T-helper 2 cell treated with Interferon-gamma antibody and Interleukin-4, amounts not matched to agents 100 ng/mL and 5 ng/mL, for 36 hours (primary cell): ENCODE data around the gene PCBD1. TPM values are rescaled to one million over a fixed set of nuclear protein-coding genes. Genes with fewer than 3 reads are reported as not detected.
"Not testable (repeated sequence)": the region's sequence is repeated elsewhere in the genome, so short reads cannot be mapped to it uniquely, and the experiment has no call there.

ENCODE experiments used
- intact Hi-C: fragments of 100-400 bp; cut with micrococcal nuclease; formaldehyde crosslinking; loops from one replicate; pipeline ENCODE4 v1.15.1; 2023
- total RNA-seq: library from RNA; stranded (reverse); gene quantifications from 2 replicates; pipeline ENCODE4 v1.2.3, GENCODE V29; 2022

Gene PCBD1
- total RNA-seq, result 36.5 and 37.4 TPM in 2 replicates

DNA sequence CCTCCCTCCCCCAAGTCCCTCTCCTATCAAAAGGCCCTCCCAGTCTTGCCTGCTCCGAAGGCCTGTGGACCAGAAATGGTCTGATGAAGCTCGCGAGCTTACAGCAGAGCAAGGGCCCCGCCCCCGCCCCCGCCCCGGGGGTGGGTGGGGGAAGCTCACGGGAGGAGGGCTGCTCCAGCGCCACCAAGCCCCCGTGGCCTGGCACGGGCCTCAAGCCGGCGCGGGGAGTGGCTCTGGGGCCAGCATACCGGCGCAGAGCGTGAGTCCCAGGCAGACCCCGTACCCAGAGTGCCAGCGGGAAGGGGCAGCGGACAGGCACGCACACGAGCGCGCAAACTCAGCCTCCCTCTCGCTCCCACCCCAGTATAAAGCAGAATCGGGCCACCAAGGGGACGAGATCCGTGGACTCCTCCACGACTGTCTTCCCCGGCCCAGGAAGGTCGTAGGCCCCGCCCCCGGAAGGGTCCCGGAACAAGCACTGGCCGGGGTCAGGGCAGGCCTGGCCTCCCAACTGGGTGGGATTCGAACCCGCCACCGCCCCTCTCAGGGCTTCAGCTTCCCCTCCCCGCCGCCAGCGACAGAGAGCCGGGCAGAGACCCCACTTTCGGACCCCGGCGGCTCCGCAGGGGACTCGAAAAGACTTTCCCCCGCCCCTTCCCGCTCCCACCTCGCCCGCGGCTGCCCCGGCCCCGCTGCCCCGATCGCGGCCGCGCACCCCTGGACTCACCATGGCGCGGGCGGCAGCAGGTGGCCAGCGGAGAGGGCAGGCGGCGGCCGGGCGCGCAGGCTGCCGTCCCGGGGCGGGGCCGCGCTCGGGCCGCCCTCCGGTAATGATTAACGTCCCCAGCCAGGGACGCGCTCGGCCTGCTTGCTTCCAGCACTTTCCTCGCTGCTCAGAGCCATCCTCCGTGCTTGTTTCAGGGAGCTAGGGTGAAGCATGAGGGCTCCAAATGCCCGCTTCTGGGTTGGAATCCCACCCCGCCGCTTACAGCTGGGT, at the start of gene PCBD1:
Gene PCBD1, minus strand, starts transcription at position 762 of the 997 bp plus-strand sequence. Its CDS starts 32 bp downstream, at position 730.
- intact Hi-C loops, result loop anchor here (10.0 kb wide), 1 partner anchor 413 kb away; the partner anchor contains the start of gene PALD1

GRCh38 chr10:70937661-70938060, 49.3 kb upstream of the PCBD1 start:
- intact Hi-C loops, result no loop called here

- intact Hi-C loops, result no loop called here
Measured at GRCh38 chr10:70936111-70936510, 47.7 kb upstream of the PCBD1 start.

DNA sequence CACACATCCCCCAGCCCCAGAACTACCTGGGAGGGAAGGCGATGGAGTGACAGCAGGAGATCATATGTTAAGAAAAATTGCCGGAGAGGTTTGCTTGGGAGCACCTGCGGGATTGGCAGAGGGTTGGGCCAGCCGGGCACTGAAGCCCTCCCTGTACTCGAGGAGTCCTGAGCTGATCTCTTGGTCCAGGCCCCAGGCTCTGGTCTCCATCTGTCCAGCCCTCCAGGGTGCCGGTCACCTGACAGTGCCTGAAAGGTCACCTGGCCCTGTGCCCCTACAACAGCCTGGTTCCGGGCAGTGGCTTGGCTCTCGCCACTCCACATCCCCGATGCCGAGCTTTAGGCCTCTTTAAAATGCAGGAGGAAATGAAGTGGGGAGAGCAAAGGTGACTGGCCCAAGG, 47.3 kb upstream of the PCBD1 start:
- intact Hi-C loops, result no loop called here

- intact Hi-C loops, result no loop called here
Measured at GRCh38 chr10:70935125-70935625, 46.8 kb upstream of the PCBD1 start.

GRCh38 chr10:70934701-70935100, 46.3 kb upstream of the PCBD1 start:
- intact Hi-C loops, result no loop called here

DNA sequence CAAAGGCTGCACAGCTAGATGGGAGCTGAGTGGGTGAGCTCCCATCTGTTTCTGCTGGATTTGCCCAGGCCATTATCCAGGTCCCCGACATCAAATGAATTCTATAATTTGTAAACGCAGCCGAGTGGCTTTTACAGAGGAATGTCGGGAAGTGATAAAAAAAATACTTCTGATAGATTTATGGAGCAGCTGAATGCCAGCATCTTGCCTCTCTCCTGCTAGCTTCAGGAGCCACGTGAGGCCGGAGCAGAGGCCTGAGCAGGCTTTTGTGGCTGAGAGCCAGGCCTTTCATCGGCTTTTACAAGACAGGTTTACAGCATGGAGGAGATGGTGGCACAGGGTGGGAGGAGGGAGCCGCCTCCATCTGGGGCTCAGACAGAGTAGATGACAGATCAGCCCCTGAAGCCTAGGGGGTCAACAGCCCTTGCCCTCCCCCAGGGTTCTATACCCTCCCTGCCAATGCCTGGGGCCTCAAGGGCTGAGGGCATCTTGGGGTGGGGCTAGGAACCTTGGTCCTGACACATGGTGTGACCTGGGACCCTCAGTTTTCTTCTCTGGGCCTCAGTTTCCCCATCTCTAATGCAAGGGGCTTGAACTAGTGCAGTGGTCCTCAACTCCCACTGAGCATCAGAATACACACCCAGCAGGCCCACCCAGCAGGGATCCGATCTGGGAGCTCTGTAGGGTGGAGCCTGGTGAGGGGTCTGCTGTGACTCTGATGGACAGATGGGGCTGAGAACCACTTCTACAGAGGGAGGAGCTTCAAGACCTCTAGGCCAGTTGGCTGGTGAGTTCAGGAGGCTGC, 44.2 kb upstream of the PCBD1 start:
- intact Hi-C loops, result no loop called here

- intact Hi-C loops, result no loop called here
Measured at GRCh38 chr10:70931168-70931815, 42.9 kb upstream of the PCBD1 start.

DNA sequence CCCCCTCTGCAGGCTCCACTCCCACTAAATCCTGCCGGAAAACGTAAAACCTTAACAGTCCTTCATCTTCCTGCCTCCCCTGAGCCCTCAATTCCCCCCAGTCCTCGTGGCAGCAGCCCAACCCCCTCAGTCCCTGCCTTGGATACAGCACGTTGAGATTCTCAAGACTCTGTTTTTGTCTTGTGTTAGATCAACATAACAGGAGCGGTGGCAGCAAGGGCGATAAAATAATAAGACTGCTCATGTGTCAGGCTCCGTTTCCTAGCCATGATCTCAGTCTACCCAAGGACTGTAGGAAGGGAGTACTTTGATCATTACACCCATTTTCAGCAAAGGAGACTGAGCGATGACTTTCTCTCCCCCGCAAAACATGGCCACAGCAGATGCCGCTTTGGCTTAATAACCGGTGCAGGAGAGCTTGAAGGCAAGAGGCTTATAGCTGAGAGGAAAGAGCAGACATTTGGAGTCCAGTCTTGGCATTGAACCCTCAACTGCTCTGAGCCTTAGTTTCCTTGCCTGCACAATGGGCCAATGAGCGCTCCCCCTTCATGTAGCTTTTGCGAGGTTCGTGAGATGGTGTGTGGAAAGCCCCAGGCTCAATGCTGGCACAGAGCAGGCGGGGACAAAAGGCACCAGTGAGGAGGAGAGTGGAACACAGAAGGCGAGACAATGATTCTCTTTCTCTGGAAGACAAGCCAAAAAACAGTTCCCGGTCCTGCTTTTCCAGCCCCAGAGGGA, 42.1 kb upstream of the PCBD1 start:
- intact Hi-C loops, result no loop called here

GRCh38 chr10:70928140-70928539, 39.8 kb upstream of the PCBD1 start:
- intact Hi-C loops, result loop anchor here (5.0 kb wide), 1 partner anchor 359 kb away; no protein-coding TSS in a partner anchor

GRCh38 chr10:70927189-70927943, 39.0 kb upstream of the PCBD1 start:
- intact Hi-C loops, result loop anchor here (5.0 kb wide), 1 partner anchor 360 kb away; no protein-coding TSS in a partner anchor

- intact Hi-C loops, result loop anchor here (5.0 kb wide), 1 partner anchor 361 kb away; no protein-coding TSS in a partner anchor
Measured at GRCh38 chr10:70926226-70927000, 38.0 kb upstream of the PCBD1 start.

- intact Hi-C loops, result loop anchor here (2.0 to 5.0 kb wide), 2 partner anchors 283 to 362 kb away; no protein-coding TSS in a partner anchor
Measured at GRCh38 chr10:70925377-70926225, 37.2 kb upstream of the PCBD1 start.

GRCh38 chr10:70923696-70924095, 35.3 kb upstream of the PCBD1 start:
- intact Hi-C loops, result loop anchor here (2.0 kb wide), 1 partner anchor 285 kb away; no protein-coding TSS in a partner anchor

DNA sequence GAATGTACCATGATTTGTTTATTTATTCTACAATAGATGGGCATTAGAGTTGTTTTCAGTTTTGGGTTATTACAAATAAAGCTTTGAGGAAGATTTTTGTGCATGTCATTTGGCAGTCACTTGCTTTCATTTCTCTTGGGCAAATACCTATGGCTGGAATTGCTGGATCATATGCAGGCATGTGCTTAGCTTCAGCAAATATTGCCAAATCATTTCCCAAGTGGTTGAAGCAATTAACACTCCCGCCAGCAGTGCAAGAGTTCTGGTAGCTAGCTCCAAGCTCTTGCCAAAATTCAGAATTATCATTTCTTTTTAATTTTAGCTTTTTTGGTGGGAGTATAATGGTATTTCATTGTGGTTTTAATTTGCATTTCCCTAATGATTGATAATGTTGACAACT, 32.9 kb upstream of the PCBD1 start:
- intact Hi-C loops, result no loop called here

DNA sequence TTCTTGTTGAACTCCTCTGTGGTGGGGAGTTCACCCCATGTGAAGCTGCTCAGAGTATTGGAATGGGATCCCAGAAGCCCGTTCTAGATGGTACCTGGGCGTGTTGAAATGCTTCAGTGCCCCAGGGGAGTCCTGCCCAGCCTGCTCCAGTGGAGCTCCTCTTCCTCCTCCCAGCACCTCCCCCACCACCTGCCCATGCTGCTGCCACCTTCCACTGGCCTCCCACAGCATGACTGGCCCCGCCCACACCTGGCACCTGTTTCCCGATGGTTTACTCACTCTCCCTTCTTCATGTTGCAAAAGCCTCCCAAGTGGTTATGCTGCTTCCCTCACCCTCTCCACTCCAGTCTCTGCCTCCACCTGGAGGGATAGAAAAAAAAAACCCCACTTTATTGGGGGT, 32.2 kb upstream of the PCBD1 start:
- intact Hi-C loops, result no loop called here

DNA sequence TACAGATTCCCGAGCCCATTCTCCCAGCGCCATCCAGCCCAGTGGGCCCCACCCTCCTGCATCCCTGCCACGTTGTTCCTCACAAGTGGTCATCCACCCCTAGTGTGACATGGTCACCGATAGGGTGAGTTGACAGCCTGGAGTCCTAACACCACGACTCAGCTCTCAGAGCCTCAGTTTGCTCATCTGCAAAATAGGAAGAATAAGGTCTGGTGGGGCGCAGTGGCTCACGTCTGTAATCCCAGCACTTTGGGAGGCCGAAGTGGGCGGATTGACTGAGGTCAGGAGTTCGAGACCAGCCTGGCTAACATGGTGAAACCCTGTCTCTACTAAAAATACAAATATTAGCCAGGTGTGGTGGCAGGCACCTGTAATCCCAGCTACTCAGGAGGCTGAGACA, 31.5 kb upstream of the PCBD1 start:
- intact Hi-C loops, result not testable (repeated sequence)
